T-helper 17 cell (primary cell): ENCODE data around the gene SUMO2. TPM values are rescaled to one million over a fixed set of nuclear protein-coding genes. Genes with fewer than 3 reads are reported as not detected.
A peak's percentile ranks its signal among the peaks of the same experiment; 100 is the strongest.

Experiments
- ATAC-seq: fragments of 150-1000 bp; cut with Tn5 transposase; 2 replicates; pipeline ENCODE4 v1.10.0; 2021; ENCODE audit warnings: mild to moderate bottlenecking, moderate library complexity
- DNase-seq, 3 donors: peaks; one replicate each; pipeline versions ENCODE4 v3.0.0 to v3.0.0-alpha.2; 2020 to 2021
- H3K9me3 ChIP-seq: one replicate; pipeline ENCODE4 v1.7.0; 2013; ENCODE audit warnings: low read length, mild to moderate bottlenecking; ENCODE audit not compliant: control insufficient read depth, poor library complexity, severe bottlenecking
- H3K27ac Mint-ChIP-seq: one replicate; pipeline ENCODE4 v1.8.0; 2022; ENCODE audit warnings: mild to moderate bottlenecking, moderate library complexity, mixed read lengths
- H3K27me3 Mint-ChIP-seq: one replicate; pipeline ENCODE4 v1.8.0; 2022; ENCODE audit warnings: mixed read lengths
- H3K36me3 Mint-ChIP-seq: one replicate; pipeline ENCODE4 v1.8.0; 2022; ENCODE audit warnings: low read depth, mixed read lengths
- H3K4me1 Mint-ChIP-seq: one replicate; pipeline ENCODE4 v1.8.0; 2022; ENCODE audit warnings: mild to moderate bottlenecking, mixed read lengths
- H3K4me3 Mint-ChIP-seq: one replicate; pipeline ENCODE4 v1.8.0; 2022; ENCODE audit warnings: mild to moderate bottlenecking, moderate library complexity, mixed read lengths
- total RNA-seq, 4 donors: library from RNA in 2 of 4; stranded (reverse) in 2 of 4; gene quantifications; one replicate each; pipeline ENCODE4 v1.2.3 and lab custom pipeline; 2022 to 2026

Gene SUMO2
- total RNA-seq, 2 donors from 2014 or later = 216 to 236 TPM

- DNase-seq (no peak), ATAC-seq (no peak)
- Mint-ChIP-seq H3K27ac (peak overlapping the region; percentile 95), H3K4me1 (peaks cover 20% of the 10 kb centered on the region), H3K4me3 (peak overlapping the region; percentile 95), H3K27me3 (no peaks in the 10 kb centered on the region), H3K36me3 (no peaks in the 10 kb centered on the region)
- no peaks in the 10 kb centered on the region for H3K9me3 ChIP-seq
Observed at GRCh38 chr17:75205793-75206163, 23.0 kb upstream of the SUMO2 start.

- ATAC-seq = peak; percentile 89
- Mint-ChIP-seq H3K36me3 (no peaks in the 10 kb centered on the region), H3K27ac (peak within 1 kb of the TSS; percentile 95), H3K4me3 (peak within 1 kb of the TSS; percentile 95), H3K27me3 (no peaks in the 10 kb centered on the region), H3K4me1 (peaks cover 20% of the 10 kb centered on the region)
- DNase-seq = peak; percentile 88
- H3K9me3 ChIP-seq = no peaks in the 10 kb centered on the region
Observed at GRCh38 chr17:75205037-75205792, 22.5 kb upstream of the SUMO2 start, which contains the start of gene NUP85. Gene NUP85, plus strand, starts transcription at chr17:75205679. Its CDS starts 83 bp downstream, at chr17:75205762.

- Mint-ChIP-seq H3K4me3 (no peak overlapping the region), H3K27me3 (no peaks in the 10 kb centered on the region), H3K4me1 (peaks cover 7% of the 10 kb centered on the region), H3K27ac (no peak overlapping the region), H3K36me3 (no peaks in the 10 kb centered on the region)
- ATAC-seq (no peak), DNase-seq (no peak)
- no peaks in the 10 kb centered on the region for H3K9me3 ChIP-seq
Observed at GRCh38 chr17:75199886-75200618, 17.3 kb upstream of the SUMO2 start.

DNA sequence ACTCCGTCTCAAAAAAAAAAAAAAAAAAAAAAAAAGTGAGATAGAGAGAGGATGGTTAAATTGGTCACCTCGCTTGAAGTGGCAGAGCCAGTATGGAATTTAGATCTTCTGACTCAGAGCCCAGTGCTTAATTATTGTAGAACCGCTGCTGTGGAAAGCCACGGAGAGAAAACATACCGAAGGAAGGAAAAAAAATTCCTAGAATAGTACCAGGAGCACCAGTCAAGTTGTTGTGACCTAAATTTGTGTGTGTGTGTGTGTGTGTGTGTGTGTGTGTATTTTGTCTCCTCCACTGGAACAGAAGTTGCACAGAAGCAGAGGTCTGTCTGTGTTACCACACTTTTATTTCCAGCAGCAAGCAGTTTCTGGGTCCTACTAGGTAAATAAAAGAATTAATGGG is 12.1 kb upstream of the SUMO2 start:
- Mint-ChIP-seq H3K4me3 (no peak overlapping the region), H3K36me3 (no peaks in the 10 kb centered on the region), H3K4me1 (peaks cover 2% of the 10 kb centered on the region), H3K27me3 (no peaks in the 10 kb centered on the region), H3K27ac (no peak overlapping the region)
- no peaks in the 10 kb centered on the region for H3K9me3 ChIP-seq
- no peak for DNase-seq
- no peak for ATAC-seq

DNA sequence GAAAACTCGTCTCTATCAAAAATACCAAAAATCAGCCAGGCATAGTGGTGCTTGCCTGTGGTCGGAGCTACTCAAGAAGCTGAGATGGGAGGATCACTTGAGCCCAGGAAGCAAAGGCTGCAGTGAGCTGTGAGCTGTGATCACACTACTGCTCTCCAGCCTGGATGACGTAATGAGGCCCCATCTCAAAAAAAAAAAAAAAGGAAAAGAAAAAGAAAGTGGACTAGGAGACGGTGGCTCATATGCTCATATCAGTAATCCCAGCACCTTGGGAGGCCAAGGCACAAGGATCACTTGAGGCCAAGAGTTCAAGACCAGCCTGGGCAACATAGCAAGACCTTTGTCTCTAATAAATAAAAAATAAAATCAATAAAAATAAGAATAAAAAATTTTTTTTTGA is 8.8 kb upstream of the SUMO2 start:
- Mint-ChIP-seq H3K27ac (no peak overlapping the region), H3K4me1 (peaks cover 4% of the 10 kb centered on the region), H3K4me3 (no peak overlapping the region), H3K27me3 (no peaks in the 10 kb centered on the region), H3K36me3 (no peaks in the 10 kb centered on the region)
- no peaks in the 10 kb centered on the region for H3K9me3 ChIP-seq
- no peak for DNase-seq
- ATAC-seq = no peak

DNA sequence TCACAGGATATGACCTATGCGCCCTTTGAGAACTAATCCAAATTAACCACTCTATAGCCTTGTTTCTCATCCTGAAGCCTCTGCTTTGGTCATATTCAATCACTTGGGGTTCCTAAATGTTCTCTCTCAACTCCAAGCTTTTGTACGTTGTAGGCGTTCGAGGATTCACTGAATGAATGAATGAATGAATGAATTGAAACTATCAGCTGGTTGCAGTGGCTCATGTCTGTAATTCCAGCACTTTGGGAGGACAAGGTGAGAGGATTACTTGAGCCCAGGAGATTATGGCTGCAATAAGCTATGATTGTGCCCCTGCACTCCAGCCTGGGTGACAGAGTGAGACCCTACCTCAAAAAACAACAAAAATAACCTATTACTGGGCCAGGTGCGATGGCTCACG is 5.9 kb upstream of the SUMO2 start:
- DNase-seq (no peak), ATAC-seq (no peak)
- no peak overlapping the region for H3K4me3 Mint-ChIP-seq
- no peaks in the 10 kb centered on the region for H3K36me3 Mint-ChIP-seq
- no peaks in the 10 kb centered on the region for H3K9me3 ChIP-seq
- peak overlapping the region; percentile 62 for H3K27ac Mint-ChIP-seq
- peaks cover 12% of the 10 kb centered on the region for H3K4me1 Mint-ChIP-seq
- no peaks in the 10 kb centered on the region for H3K27me3 Mint-ChIP-seq

- Mint-ChIP-seq H3K4me1 (peaks cover 27% of the 10 kb centered on the region), H3K36me3 (no peaks in the 10 kb centered on the region), H3K27ac (peak overlapping the region; percentile 98), H3K4me3 (peak overlapping the region; percentile 97), H3K27me3 (no peaks in the 10 kb centered on the region)
- ATAC-seq = no peak
- no peak for DNase-seq
- H3K9me3 ChIP-seq = no peaks in the 10 kb centered on the region
Observed at GRCh38 chr17:75183999-75184884, 1.5 kb upstream of the SUMO2 start.

- ATAC-seq = peak; percentile 4
- no peaks in the 10 kb centered on the region for H3K9me3 ChIP-seq
- DNase-seq = no peak
- Mint-ChIP-seq H3K4me1 (peaks cover 24% of the 10 kb centered on the region), H3K36me3 (no peaks in the 10 kb centered on the region), H3K27ac (peak overlapping the region; percentile 93), H3K27me3 (no peaks in the 10 kb centered on the region), H3K4me3 (peak overlapping the region; percentile 97)
Observed at GRCh38 chr17:75182319-75182568, 515 bp downstream of the SUMO2 start.

GRCh38 chr17:75181608-75182318 is 996 bp downstream of the SUMO2 start:
- Mint-ChIP-seq H3K4me3 (peak overlapping the region; percentile 97), H3K4me1 (peaks cover 25% of the 10 kb centered on the region), H3K36me3 (no peaks in the 10 kb centered on the region), H3K27ac (peak overlapping the region; percentile 93), H3K27me3 (no peaks in the 10 kb centered on the region)
- no peaks in the 10 kb centered on the region for H3K9me3 ChIP-seq
- ATAC-seq = peak; percentile 4
- peak; percentile 28 to 51 (median 45) for DNase-seq

DNA sequence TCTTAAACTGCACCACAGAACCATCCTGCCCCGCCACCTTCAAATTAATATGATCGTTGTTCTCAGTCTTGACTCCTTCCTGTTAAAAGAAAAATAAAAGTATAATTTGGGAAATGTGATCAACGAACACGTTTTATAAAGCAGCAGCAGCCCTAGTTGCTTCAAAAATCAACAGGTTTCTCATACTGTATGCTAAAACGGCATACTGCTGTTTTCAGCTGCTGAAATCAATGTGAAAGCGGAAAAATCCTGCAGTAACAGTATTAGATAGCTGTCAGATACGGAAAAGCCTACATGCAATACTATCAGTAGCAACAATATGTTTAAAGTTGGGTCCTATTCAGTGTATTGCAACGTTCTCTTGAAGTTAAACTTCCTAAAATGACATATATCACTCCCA is 1.6 kb downstream of the SUMO2 start:
- Mint-ChIP-seq H3K36me3 (no peaks in the 10 kb centered on the region), H3K27ac (peak overlapping the region; percentile 93), H3K4me3 (peak overlapping the region; percentile 97), H3K4me1 (peaks cover 29% of the 10 kb centered on the region), H3K27me3 (no peaks in the 10 kb centered on the region)
- ATAC-seq (no peak), DNase-seq (no peak)
- H3K9me3 ChIP-seq = no peaks in the 10 kb centered on the region

DNA sequence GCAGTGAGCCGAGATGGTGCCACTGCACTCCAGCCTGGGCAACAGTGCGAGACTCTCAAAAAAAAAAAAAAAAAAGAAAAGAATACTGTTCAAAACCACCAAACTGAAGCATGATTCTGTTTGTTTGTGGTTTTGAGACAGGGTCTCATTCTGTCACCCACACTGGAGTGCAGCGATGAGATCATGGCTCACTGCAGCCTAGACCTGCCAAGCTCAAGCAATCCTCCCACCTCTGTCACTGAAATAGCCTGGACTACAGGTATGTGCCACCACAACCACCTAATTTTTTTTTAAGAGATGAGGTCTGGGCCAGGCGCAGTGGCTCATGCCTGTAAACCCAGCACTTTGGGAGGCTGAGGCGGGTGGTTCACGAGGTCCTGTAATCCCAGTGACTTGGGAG is 4.3 kb downstream of the SUMO2 start:
- no peak for DNase-seq
- no peaks in the 10 kb centered on the region for H3K36me3 Mint-ChIP-seq
- no peaks in the 10 kb centered on the region for H3K9me3 ChIP-seq
- H3K4me1 Mint-ChIP-seq = peaks cover 20% of the 10 kb centered on the region
- H3K4me3 Mint-ChIP-seq = no peak overlapping the region
- ATAC-seq = no peak
- H3K27ac Mint-ChIP-seq = no peak overlapping the region
- no peaks in the 10 kb centered on the region for H3K27me3 Mint-ChIP-seq

DNA sequence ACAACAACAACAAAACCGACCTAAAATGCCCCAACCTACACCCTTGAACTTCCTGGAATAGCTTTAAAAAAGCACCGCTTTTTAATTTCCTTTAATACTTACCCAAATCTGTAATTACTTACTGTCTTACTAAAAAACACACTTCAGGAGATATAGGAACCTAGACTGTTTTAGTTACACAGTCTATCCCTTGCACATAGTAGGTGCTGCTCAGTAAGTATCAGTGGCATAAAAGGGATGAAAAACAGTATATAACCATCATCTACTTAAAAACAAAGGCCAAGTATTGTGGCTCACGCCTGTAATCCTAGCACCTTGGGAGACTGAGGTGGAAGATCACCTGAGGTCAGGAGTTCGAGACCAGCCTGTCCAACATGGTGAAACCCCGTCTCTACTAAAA is 6.1 kb downstream of the SUMO2 start:
- no peak for DNase-seq
- no peaks in the 10 kb centered on the region for H3K36me3 Mint-ChIP-seq
- peak overlapping the region; percentile 60 for H3K27ac Mint-ChIP-seq
- peaks cover 18% of the 10 kb centered on the region for H3K4me1 Mint-ChIP-seq
- no peak overlapping the region for H3K4me3 Mint-ChIP-seq
- ATAC-seq = no peak
- H3K27me3 Mint-ChIP-seq = no peaks in the 10 kb centered on the region
- H3K9me3 ChIP-seq = no peaks in the 10 kb centered on the region

GRCh38 chr17:75174996-75175395 is 7.8 kb downstream of the SUMO2 start:
- Mint-ChIP-seq H3K27me3 (no peaks in the 10 kb centered on the region), H3K36me3 (no peaks in the 10 kb centered on the region), H3K27ac (peak overlapping the region; percentile 56), H3K4me1 (peaks cover 12% of the 10 kb centered on the region), H3K4me3 (no peak overlapping the region)
- no peaks in the 10 kb centered on the region for H3K9me3 ChIP-seq
- ATAC-seq = no peak
- no peak for DNase-seq
